ENCODE data around the gene EYS. TPM values are rescaled to one million over a fixed set of nuclear protein-coding genes. Genes with fewer than 3 reads are reported as not detected.

Gene EYS
- total RNA-seq, 1 experiment from 2014 or later, result 1.5 TPM

- Mint-ChIP-seq H3K27me3 (ENCODE audit: insufficient read depth, unreplicated experiment) (no peaks in the 10 kb centered on the region), H3K4me3 (ENCODE audit: unreplicated experiment) (no peak overlapping the region), H3K36me3 (ENCODE audit: insufficient read depth, unreplicated experiment) (no peaks in the 10 kb centered on the region), H3K4me1 (ENCODE audit: insufficient read depth, unreplicated experiment) (peaks cover 5% of the 10 kb centered on the region), H3K9me3 (ENCODE audit: unreplicated experiment) (peaks cover 11% of the 10 kb centered on the region), H3K27ac (ENCODE audit: low read depth, unreplicated experiment) (no peak overlapping the region)
- no TSS peak for BruUV-seq (replicated peaks)
- ChIA-PET CTCF (no interaction called here), POLR2A (no interaction called here)
- no peak for DNase-seq (ENCODE audit: unreplicated experiment)
- intact Hi-C loops (cut with micrococcal nuclease), result no loop called here
- no peak for TF ChIP-seq CTCF (IDR thresholded peaks at IDR 0.05; ENCODE audit: unreplicated experiment)
Measured at GRCh38 chr6:65262241-65262640, 444.8 kb downstream of the EYS start.

- ChIA-PET POLR2A (no interaction called here), CTCF (no interaction called here)
- no peak for DNase-seq (ENCODE audit: unreplicated experiment)
- Mint-ChIP-seq H3K4me3 (ENCODE audit: unreplicated experiment) (no peak overlapping the region), H3K27ac (ENCODE audit: low read depth, unreplicated experiment) (no peak overlapping the region), H3K9me3 (ENCODE audit: unreplicated experiment) (peaks cover 11% of the 10 kb centered on the region), H3K27me3 (ENCODE audit: insufficient read depth, unreplicated experiment) (no peaks in the 10 kb centered on the region), H3K4me1 (ENCODE audit: insufficient read depth, unreplicated experiment) (peaks cover 5% of the 10 kb centered on the region), H3K36me3 (ENCODE audit: insufficient read depth, unreplicated experiment) (no peaks in the 10 kb centered on the region)
- intact Hi-C loops (cut with micrococcal nuclease), result no loop called here
- no TSS peak for BruUV-seq (replicated peaks)
- no peak for TF ChIP-seq CTCF (IDR thresholded peaks at IDR 0.05; ENCODE audit: unreplicated experiment)
Measured at GRCh38 chr6:65259982-65260381, 447.0 kb downstream of the EYS start.

GRCh38 chr6:65259059-65259458, 448.0 kb downstream of the EYS start:
- POLR2A ChIA-PET, result no interaction called here
- peak; percentile 52 for DNase-seq (ENCODE audit: unreplicated experiment)
- Mint-ChIP-seq H3K4me3 (ENCODE audit: unreplicated experiment) (no peak overlapping the region), H3K4me1 (ENCODE audit: insufficient read depth, unreplicated experiment) (peaks cover 5% of the 10 kb centered on the region), H3K27ac (ENCODE audit: low read depth, unreplicated experiment) (no peak overlapping the region), H3K36me3 (ENCODE audit: insufficient read depth, unreplicated experiment) (no peaks in the 10 kb centered on the region), H3K9me3 (ENCODE audit: unreplicated experiment) (peaks cover 11% of the 10 kb centered on the region), H3K27me3 (ENCODE audit: insufficient read depth, unreplicated experiment) (no peaks in the 10 kb centered on the region)
- CTCF ChIA-PET, result no interaction called here
- peak; percentile 23 for TF ChIP-seq CTCF (IDR thresholded peaks at IDR 0.05; ENCODE audit: unreplicated experiment)
- no TSS peak for BruUV-seq (replicated peaks)
- intact Hi-C loops (cut with micrococcal nuclease), result no loop called here

GRCh38 chr6:65253041-65253440, 454.0 kb downstream of the EYS start:
- ChIA-PET CTCF (interaction anchor here (0.7 kb wide), 1 partner anchor 244 kb away, joined by 3 read pairs; no protein-coding TSS in a partner anchor), POLR2A (no interaction called here)
- no TSS peak for BruUV-seq (replicated peaks)
- no peak overlapping the region for H3K27ac Mint-ChIP-seq (ENCODE audit: low read depth, unreplicated experiment)
- intact Hi-C loops (cut with micrococcal nuclease), result no loop called here
- peaks cover 8% of the 10 kb centered on the region for H3K9me3 Mint-ChIP-seq (ENCODE audit: unreplicated experiment)
- no peak overlapping the region for H3K4me3 Mint-ChIP-seq (ENCODE audit: unreplicated experiment)
- no peaks in the 10 kb centered on the region for H3K4me1 Mint-ChIP-seq (ENCODE audit: insufficient read depth, unreplicated experiment)
- no peaks in the 10 kb centered on the region for H3K27me3 Mint-ChIP-seq (ENCODE audit: insufficient read depth, unreplicated experiment)
- DNase-seq (ENCODE audit: unreplicated experiment), result no peak
- no peak for TF ChIP-seq CTCF (IDR thresholded peaks at IDR 0.05; ENCODE audit: unreplicated experiment)
- no peaks in the 10 kb centered on the region for H3K36me3 Mint-ChIP-seq (ENCODE audit: insufficient read depth, unreplicated experiment)

Measured in MCF 10A (cell line).